Left forelimb (tissue), 1 donor: ENCODE data around the gene GPR3.
"Not testable (repeated sequence)": the region's sequence is repeated elsewhere in the genome, so short reads cannot be mapped to it uniquely, and the experiment has no call there.

Source experiments
- DNase-seq: peaks from one replicate; pipeline ENCODE4 v3.0.0-alpha.2; 2018; ENCODE audit warnings: low spot score

The GPR3 gene

DNA sequence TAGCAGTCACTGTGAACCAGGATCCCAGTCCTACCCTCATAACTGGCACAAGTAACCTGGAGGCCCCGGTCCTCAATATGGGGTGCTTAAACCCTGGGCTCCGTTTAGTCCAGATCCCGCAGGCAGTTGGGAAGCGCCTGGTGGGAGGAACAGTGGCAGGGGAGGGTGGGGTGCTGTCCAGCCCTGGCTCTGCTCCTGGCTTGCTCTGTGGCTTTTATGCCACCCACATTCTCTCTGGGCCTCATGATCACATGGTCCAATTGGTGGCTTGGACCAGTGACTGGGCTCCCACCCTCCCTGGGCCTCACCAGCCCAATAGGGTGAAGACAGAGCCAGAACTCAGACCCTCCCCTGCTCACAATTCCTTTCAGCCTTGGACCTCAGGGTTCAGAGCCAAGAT is 12.2 kb upstream of the GPR3 start:
- no peak for DNase-seq

DNA sequence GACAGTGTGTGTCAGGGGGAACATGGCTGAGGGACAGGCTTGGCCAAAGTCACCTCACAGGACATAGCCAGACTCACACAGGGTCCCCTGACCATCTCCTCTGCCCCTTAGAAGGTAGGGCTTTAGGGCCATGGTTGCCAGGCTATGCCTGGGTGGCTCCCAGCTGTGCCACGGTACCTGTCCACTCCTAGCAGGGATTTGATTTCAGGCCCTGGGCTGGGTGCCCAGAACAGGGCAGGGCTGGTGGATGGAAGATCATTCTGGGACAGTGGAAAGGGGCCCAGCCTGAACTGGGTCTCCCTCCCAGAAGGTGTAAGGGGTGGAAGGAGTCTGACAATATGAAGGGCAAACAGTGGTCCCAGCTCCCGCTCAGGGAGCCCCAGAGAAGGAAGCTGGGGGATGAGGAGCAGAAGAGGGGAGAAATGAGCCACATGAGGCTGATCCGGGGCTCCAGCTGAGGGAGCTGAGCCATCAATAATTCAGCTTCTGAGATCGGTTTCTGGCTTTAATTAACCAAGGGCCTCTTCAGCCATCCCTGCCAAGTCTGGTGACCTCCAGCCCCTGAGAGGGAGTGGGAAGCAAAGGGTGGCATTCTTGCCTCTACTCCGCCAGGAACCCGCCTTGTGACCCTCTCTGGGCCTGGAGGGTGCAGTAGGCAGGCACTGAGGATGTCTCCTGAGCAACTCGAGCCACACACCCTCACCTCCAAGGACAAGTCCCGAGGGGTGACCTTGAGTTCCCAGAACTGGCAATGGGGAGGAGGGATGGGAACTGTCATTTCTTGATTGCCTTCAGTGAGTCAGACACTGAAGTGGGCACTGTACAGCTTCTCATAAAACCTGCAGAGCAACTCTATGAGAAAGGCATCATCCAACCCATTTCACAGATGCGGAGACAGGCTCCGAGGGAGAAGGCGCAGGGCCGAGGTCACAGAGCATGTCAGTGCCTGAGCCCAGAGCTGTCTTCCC is 11.4 kb upstream of the GPR3 start:
- no peak for DNase-seq

DNA sequence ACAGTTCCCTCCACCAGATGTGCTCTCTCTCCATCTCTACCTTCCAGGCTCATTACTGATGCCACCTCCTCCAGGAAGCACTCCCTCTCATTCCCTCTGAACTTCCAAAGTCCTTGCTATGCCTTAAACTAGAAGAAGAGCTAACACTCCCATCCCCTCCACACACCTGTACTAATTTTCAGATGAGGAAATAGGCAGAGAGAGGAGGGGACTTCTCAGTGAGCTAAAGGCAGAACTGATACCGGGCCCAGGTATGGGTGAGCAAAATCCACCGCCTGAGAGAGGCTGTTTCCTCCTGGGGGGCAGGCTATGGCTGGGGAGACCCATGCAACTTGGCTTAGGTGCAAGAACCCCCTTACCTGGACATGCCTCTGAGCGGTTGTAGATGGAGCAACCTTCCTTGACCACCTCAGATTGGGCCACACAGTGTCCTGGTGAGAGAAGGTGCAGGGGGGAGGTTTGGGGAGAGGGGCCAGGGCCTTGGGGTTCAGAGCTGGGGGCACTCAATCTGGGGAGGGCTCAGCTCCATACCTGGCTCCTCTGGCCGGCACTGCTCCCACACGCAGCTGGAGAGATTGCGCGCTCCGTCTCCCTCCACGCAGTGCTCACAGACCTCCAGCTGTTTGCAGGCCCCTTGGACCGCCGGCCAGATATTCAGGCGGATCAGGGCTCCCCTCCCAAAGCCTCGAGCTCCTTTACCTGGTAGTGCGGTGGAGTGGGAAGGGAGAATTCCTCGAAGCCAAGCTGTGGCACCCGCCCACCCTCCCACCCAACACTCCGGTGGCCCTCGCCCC is 10.3 kb upstream of the GPR3 start:
- DNase-seq, result no peak

DNA sequence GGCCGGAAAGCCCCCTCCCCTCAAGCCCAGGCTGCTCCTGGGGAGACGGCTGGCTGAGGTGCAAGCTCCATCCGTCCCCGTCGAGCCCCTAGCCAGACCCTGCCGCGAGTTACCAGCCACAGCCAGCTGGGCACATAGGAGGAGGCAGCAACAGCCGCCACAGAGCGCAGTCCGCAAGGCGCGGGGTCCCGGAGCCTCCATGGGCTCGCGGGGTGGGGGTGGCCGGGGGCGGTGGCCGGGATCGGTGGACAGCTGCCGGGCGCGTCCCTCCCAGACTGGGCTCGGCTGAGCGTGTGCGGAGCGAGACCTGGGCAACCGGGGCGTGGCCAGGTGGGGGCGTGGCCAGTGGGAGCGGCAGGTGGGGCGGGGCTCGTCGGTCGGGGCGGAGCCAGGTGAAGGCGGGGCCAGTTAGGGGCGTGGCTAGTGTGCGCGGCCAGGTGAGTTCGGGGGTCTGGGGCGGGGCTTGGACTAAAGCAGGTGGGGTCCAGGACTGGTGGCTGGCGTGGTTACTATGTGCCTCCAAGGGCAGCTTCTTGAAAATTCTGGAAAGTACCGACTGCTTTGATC is 9.3 kb upstream of the GPR3 start, which contains the start of gene CD164L2:
Gene CD164L2, minus strand, starts transcription at position 295 of the 567 bp plus-strand sequence. Its CDS starts 94 bp downstream, at position 201.
- no peak for DNase-seq

DNA sequence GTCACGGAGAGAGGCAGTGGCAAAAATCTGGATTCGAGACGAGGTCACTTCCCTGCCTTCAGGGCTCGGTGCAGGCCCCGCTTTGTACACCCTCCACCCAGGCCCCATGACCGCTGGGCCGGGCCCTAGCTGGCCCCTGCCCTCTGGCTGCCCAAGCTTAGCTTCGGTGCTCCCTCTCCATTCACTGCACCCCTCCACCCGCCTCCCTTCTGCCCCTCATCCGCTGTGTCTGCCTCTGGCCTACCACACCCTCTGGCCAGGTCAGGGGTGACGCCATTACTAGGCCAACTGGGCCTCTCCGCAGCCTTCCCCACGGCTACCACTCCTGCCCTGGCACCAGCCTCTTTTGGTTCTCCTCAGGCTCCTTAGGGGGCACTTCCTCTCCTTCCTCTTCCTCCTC is 8.8 kb upstream of the GPR3 start:
- no peak for DNase-seq

DNA sequence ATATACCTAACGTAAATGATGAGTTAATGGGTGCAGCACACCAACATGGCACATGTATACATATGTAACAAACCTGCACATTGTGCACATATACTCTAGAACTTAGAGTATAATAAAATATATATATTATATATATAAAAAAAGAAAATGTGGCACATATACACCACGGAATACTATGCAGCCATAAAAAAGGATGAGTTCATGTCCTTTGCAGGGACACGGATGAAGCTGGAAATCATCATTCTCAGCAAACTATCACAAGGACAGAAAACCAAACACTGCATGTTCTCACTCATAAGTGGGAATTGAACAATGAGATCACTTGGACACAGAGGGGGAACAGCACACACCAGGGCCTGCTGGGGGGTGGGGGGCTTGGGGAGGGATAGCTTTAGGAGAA is 7.6 kb upstream of the GPR3 start:
- DNase-seq, result not testable (repeated sequence)

DNA sequence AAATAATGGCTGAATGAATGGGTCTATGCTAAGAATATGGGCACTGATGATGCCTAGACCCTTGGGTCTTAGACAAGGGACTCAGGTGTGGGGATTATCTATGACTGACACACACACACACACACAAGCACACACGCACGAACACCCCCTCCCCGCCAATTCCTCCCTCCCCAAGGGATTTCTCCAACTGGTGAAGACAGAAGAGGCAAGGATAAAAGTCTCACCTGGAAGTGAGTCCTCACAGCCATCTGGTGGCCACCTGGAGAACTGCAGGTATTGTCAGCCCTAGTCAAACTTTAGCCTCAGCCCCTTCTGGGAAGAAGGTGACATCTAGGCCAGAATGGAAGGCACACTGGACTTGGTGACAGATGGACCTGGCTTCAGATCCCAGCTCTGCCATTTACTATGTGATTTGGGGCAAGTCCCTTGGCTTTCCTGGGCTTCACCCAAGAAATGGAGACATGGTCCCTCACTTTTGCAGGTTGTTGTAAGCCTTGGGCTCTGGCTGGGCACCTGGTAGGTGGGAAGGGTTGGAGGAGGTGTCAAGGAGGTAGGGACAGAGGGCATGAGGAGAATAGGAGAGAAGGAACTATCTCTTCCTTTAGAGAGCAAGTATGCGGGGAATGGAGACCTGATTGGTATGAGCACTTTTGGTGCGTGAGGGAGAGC is 4.0 kb upstream of the GPR3 start:
- no peak for DNase-seq

DNA sequence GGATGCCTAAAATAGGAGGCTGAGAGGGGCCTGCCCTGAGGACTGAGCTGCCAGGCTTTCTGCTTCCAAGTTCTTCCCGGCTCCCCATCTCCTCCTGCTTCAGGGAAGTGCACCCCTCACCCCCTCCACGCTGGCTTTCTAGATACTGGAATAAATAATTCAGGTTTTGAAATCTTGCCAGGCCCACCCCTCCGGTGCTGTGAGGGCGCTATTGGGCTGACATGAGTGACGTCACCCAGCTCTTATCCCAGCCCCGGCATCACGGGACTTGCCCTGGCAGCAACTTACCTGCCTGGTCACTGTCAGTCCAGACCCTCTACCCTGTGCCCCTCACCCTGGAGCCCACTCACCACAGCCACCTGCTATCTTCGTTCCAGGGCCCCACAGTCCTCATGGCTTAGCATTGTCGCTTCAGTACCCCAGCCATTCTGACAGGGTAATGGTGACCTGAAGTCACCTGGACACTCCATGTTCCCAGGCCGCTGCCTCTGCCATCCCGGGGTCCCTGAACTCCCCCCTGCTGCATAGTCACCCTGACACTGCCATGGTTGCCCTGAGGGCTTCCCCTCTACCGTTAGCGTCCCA is 819 bp upstream of the GPR3 start:
- no peak for DNase-seq

DNA sequence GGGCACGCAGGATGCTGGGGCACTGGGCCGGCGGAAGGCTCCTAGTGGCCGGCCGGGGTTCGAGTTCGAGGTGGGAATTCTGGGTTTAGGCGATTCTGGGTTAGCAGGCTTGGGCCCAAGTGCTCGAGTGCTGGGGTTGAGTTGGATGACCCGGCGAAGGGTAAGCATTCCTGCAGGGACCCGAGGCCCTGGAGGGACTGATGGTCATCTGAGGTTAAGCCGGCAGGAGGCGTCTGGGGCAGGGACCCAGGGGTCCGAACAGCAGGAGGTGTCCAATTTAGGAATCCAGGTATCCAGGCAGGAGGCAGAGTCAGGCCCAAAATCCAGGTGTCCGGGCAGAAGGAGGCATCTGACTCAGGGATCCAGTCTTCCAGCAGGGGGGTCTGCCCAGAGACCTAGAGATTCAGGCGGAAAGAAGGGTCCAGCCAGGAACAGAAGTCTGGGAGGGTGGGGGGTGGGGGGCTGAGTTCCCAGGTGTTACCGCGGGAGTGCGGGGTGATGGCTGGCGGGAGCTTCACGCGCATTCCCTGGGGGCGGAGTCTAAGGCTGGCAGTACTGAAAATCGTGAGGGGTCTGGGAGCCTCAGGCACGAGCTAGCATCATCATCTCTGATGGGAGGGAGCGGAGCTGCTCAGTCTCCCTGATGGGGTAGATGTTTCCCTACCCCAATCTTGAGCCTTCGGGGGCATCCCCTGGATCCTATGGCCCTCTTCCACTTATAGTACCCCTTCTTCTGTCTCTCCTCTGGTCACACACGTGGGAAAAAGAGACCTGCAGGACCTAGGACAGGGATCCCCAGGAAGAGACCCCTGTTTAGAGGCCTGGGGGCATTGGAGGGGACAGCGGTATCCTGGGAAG is 585 bp downstream of the GPR3 start:
- no peak for DNase-seq

DNA sequence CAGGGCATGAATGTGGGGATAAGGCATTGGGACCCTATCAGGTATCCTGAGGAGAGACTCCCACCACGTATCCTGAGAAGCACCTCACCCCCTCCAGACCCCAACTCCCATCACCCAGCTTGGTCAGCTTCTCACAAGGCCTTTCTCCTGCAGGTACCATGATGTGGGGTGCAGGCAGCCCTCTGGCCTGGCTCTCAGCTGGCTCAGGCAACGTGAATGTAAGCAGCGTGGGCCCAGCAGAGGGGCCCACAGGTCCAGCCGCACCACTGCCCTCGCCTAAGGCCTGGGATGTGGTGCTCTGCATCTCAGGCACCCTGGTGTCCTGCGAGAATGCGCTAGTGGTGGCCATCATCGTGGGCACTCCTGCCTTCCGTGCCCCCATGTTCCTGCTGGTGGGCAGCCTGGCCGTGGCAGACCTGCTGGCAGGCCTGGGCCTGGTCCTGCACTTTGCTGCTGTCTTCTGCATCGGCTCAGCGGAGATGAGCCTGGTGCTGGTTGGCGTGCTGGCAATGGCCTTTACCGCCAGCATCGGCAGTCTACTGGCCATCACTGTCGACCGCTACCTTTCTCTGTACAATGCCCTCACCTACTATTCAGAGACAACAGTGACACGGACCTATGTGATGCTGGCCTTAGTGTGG is 1.3 kb downstream of the GPR3 start:
- DNase-seq, result no peak

DNA sequence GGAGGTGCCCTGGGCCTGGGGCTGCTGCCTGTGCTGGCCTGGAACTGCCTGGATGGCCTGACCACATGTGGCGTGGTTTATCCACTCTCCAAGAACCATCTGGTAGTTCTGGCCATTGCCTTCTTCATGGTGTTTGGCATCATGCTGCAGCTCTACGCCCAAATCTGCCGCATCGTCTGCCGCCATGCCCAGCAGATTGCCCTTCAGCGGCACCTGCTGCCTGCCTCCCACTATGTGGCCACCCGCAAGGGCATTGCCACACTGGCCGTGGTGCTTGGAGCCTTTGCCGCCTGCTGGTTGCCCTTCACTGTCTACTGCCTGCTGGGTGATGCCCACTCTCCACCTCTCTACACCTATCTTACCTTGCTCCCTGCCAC is 1.8 kb downstream of the GPR3 start:
- DNase-seq, result no peak

DNA sequence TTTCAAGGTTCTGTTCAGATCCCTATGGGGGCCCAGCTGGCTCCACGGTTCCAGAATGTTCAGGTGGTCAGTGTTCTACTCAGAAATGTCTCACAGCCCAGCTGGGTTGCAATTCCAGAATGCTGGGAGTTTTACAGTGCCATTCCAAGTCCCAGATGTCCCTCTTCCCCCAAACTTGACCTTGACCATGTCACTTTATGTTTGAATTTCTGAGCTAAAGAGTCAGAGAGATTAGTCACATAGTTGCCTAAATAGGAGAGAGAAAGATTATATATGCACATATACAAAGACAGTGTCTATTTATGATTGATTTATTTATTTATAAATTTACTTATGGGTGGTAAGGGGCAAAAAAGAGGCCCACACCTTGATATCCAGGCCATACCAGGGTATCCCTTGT is 2.5 kb downstream of the GPR3 start:
- no peak for DNase-seq

DNA sequence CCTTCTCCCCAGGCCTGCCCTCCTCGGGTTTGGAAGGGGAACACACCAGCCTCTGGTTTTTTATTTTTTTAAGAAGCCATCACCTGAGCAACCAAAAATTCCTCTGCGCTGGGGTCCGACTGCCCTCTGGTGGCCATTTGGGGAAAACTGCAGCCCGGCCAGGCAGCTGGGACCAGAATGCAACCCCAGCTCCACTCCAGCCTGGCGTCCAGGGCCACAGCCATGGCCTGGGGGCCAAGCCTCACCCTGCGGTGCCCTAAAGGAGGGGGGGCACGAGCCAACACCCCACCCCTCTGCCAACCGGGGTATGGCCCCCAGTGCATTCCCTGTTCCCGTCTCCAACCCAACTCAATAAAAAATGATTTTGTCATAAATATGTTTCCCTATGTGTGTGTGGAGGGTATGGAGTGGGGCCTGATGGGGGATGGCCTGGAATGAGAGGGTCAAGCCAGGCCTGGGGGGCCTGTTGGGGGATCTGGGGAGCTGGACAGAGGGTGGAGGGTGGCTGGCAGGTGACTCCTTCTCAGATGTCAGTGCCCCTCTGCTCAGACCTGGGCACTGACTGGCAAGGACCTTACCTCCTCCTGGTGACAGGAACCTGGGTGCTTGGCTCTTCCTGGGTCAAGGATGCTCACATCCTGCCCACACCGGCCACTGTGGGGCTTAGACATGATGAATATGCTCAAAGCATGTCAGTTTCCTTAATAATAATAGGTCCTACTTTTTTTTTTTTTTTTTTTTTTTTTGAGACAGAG is 3.2 kb downstream of the GPR3 start:
- peak; percentile 84 for DNase-seq

DNA sequence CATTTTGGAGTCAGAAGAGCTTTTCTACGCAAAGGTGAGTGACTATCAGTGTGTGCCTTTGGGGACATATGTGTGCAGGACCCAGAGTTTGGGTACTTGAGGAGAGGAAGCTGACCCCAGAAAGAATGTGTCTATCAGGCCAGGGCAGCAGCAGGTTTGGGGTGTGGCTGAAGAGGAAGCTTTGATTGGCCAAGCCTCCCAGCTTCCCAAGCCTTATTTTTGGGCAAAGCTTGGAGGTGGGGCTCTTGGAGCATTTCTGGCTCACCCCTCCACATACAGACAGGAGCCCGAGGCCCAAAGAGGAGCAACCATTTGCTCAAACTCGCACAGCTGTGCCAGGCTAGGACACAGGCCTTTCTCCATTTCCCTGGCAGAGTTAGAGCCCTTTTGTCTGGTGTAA is 4.7 kb downstream of the GPR3 start:
- DNase-seq, result peak; percentile 52

DNA sequence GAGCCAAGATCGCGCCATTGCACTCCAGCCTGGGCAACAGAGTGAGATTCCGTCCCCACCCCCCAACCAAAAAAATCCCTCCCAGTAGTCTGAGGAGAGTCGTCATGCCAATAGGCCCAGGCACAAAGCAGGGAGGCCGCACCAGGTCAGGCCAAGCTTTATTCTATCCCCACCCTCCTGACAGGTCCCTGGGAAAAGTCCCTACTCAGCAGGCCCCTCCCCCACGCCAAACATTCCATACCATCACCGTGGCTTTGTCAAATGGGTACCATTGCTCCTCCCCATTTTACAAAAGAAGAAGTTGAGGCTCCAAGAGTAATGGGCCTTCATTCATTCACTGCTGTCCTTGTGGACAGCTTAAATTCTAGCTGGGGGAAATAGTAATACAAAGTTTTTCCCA is 5.3 kb downstream of the GPR3 start:
- no peak for DNase-seq

DNA sequence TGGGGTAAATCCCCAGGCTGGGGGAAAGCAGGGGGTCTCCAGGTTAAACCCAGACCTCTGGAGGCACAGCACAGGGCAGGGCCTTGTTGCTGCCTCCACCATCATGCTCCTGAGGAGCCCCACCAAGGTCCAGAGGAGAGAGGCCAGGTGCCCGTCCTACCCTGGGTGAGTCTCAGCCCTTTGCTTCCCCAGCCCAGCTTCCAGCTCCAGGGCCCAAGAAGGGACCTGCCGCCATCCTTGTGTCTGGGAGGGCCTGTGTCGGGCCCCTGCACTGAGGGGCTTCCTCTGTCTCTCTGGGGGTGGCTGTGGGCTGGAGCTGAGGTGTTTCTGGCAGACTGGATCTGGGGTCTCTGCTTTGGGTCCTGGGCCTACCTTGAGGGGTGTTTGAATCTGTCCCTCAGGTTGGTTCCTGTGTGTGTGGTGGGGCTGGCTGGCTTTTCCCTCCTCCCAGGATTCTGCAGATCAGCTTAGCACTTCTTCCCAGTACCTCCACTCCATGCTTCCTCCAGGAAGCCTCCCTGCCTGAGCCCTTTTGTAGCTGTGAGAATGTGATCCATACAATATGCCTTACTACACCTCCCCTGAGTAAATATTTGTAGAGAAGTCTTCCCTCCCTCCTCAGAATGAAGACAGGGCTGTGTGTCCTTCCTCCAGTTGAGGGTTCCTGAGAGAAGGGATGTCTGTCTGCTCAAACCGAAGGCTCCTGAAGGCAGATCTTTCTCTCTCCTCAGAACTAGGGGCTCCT is 6.2 kb downstream of the GPR3 start:
- DNase-seq, result peak; percentile 41

DNA sequence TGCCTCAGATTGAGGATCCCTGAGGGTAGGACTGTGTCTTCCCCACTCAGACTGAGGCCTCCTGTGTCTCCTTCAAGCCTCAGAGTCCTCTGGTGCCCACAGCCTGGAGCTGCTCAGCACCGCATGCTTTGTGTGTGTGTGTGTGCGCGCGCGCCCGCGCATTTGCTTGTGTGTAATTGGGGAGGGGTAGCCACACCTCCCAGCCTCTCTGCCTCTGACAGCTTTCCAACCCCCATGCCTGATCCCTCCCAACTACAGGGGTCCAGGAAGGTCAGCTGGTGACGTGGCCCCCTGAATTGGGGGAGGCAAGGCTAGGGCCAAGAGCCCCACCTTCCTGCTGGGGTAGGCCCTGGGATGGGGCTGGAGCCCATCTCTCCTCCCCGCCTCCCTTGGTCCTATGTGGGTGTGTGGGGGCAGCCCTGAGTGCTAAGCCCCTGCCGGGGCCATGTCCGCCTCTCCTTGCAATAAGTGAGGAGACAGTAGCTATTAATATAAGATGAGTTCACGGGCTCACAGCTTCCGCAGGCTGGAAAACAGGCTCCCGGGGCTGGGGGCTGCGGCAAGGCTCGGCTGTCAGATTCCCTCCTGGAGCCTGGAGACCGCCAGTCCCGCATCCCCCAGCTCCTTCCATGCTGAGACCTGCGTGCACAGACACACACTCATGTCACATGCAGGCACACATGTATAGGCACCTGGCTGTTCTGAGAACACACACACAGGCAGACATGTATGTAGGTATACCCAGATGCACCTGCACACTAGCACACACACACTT is 7.0 kb downstream of the GPR3 start:
- peak; percentile 70 for DNase-seq
